Nasal cavity respiratory epithelium epithelial cell of viscerocranial mucosa (primary cell): ENCODE results near the gene VAT1L. TPM values are rescaled to one million over a fixed set of nuclear protein-coding genes. Genes with fewer than 3 reads are reported as not detected.

Experiments
- total RNA-seq: library from RNA; depleted of rRNA; stranded (reverse); fragments of >200 nt; gene quantifications from 2 replicates; pipeline ENCODE4 v1.2.3, GENCODE V29; 2014

The VAT1L gene, protein sequence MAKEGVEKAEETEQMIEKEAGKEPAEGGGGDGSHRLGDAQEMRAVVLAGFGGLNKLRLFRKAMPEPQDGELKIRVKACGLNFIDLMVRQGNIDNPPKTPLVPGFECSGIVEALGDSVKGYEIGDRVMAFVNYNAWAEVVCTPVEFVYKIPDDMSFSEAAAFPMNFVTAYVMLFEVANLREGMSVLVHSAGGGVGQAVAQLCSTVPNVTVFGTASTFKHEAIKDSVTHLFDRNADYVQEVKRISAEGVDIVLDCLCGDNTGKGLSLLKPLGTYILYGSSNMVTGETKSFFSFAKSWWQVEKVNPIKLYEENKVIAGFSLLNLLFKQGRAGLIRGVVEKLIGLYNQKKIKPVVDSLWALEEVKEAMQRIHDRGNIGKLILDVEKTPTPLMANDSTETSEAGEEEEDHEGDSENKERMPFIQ
- not detected in 2 replicates for total RNA-seq

DNA sequence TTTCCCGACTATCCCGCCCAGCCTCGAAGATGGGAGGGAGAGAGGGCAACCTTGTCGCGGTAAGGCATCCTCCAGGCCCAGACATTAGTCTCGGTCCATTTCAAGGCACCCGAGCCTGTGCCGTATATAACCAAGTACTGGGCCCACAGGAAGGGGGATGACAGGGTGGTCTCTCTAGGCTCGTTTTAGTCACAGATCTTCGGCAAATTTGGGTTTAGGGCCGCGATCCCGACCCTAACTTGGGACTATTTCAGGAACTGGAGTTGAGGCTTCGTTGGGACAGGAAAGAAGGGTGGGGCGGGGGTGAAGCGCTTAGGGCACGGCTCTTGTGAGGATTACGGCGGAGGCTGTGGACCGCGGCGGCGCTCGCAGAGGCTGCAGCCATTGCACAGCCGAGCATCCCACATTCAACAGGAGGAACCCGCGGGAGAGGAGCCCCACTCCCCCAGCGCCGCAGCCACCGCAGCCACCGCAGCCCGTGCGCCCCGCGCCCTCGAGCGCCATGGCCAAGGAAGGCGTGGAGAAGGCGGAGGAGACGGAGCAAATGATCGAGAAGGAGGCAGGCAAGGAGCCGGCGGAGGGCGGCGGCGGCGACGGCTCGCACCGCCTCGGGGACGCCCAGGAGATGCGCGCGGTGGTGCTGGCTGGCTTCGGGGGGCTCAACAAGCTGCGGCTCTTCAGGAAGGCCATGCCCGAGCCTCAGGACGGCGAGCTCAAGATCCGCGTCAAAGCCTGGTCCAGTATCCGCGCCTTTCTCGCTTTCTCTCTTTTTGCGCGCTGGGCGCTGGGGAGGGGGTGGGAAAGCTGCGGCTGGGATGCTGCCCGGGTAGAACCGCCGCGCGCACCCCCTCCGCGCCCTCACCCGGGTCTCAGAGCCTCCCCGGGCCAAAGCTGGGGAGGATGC, at the start of gene VAT1L:
VAT1L (plus strand) TSS at position 384 of the 904 bp plus-strand sequence; CDS start at position 503, 119 bp downstream.

DNA sequence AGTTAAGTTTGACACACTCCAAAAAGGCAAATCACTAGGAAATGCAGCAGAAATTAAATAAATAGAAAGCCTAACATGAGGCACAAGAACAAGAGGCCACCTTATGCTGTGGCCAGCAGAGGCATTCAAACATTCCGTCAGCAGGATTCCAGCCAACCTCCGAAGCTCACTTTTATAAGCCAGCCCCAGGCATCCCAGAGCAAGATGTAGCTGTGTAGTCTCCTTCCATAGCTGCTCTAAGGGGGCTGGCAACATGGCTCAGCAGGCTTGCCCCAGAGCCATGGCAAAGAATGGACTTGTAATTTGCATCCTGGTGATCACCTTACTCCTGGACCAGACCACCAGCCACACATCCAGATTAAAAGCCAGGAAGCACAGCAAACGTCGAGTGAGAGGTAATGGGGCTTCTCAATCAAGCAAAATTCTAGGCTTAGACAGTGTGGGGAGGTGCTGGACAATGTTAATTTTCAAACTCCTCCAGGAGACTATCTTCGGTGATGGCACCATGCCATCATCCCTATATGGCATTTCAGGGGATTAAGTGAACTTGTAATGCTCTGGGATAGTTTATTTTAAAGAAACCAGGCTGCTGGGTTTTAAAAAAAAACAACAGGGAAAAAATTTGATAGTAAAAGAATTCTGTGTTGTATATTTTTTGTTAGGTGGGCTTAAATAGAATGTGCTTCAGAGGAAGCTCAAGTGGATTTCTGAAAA, 234.1 kb downstream of the VAT1L start, which contains the start of gene CLEC3A:
CLEC3A (plus strand) TSS at position 202 of the 714 bp plus-strand sequence; CDS start at position 281, 79 bp downstream.

Other genes with a start within 250 kb of the VAT1L start
- gene NUDT7, start 66.0 kb upstream of the VAT1L start, total RNA-seq = 3.1 and 5.0 TPM in 2 replicates
- not detected in 2 replicates for gene CLEC3A, start 234.0 kb downstream of the VAT1L start, total RNA-seq